ENCODE measurements around the gene ZYG11B.

DNA sequence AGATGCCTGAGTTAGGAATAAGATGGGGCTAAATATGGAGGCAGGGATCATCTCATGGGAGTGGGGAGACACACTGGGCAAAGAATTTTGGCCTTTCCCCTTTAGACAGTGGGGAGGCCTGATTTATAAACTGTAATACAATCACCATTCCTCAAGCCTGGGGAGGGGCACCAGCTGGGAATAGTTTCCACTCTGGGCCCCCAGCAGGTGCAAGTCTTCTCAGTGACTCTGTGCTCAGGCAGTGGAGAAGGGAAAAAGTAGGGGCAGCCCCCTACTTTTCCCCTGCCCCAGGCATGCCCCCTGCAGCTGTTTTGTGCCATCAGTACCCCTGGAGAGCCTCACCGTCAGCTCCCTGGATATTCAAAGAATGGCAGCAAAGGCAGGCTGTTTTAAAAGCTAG, 47.2 kb upstream of the ZYG11B start:
- no peak for TF ChIP-seq EZH2 (IDR thresholded peaks at IDR 0.05)
- no peak for TF ChIP-seq POLR2AphosphoS5 (IDR thresholded peaks at IDR 0.05; ENCODE audit: borderline replicate concordance, low read depth, low read length)
- no peak for TF ChIP-seq FOXP2 (optimal IDR thresholded peaks at IDR 0.05; ENCODE audit: control extremely low read depth, extremely low read length, insufficient read depth)

All from SK-N-MC (cell line).